A549 (cell line): ENCODE data around the gene EHD3. TPM values are rescaled to one million over a fixed set of nuclear protein-coding genes. Genes with fewer than 3 reads are reported as not detected.

Experiments
- ATAC-seq, 2 experiments: fragments of 200-7000 bp in 1 of 2; fragments of >200 bp in 1 of 2; cut with Nextera tagmentation in 1 of 2; cut with Tn5 transposase in 1 of 2; 3 replicates each; pipeline versions ENCODE4 v1.8.0 to v1.9.1; 2018 to 2020; ENCODE audit warnings: mild to moderate bottlenecking in 1 of 2, moderate library complexity in 1 of 2
- CTCF ChIA-PET: fragments of 300-600 bp; sonication (Branson Sonifier 250); formaldehyde crosslinking; extraction: SDS; loops from one replicate; lab custom pipeline; 2021; ENCODE audit warnings: antibody characterized with exemption, inconsistent platforms; lab: Yijun Ruan, JAX
- POLR2A ChIA-PET: fragments of 350-600 bp; formaldehyde crosslinking; extraction: SDS; loops from one replicate; lab custom pipeline; 2021; ENCODE audit warnings: antibody characterized with exemption, inconsistent platforms; lab: Yijun Ruan, JAX
- DNase-seq, 2 experiments: peaks; one replicate each; pipeline versions ENCODE4 v3.0.0 to v3.0.0-alpha.2; 2011 to 2016; ENCODE audit warnings: low read depth in 1 of 2, low spot score in 1 of 2
- FAIRE-seq: peaks from 2 replicates; lab custom pipeline; 2011; peaks lifted over from hg19 to GRCh38; lab: Jason Lieb, UNC
- H3K27ac ChIP-seq, 2 experiments: fragments of >200 bp; sonication (Bioruptor Twin); formaldehyde crosslinking; 3 replicates each; pipeline ENCODE4 v1.5.1; 2016 to 2017
- H3K4me1 ChIP-seq: fragments of >200 bp; sonication (Bioruptor Twin); formaldehyde crosslinking; 3 replicates; pipeline ENCODE4 v1.6.1; 2016
- H3K4me2 ChIP-seq: fragments of >200 bp; sonication (Bioruptor Twin); formaldehyde crosslinking; 3 replicates; pipeline ENCODE4 v1.6.1; 2016
- H3K4me3 ChIP-seq: fragments of >200 bp; sonication (Bioruptor Twin); formaldehyde crosslinking; 3 replicates; pipeline ENCODE4 v1.5.1; 2016
- H3K9me3 ChIP-seq: fragments of >200 bp; sonication (Bioruptor Twin); formaldehyde crosslinking; 3 replicates; pipeline ENCODE4 v1.6.1; 2016
- BHLHE40 ChIP-seq: IDR thresholded peaks from 2 replicates; pipeline ENCODE4 v1.6.1; 2012; ENCODE audit warnings: low read depth, low read length, inconsistent platforms
- CBX2 ChIP-seq: fragments of 200-600 bp; sonication (generic); IDR thresholded peaks from 2 replicates; pipeline ENCODE4 v1.6.1; 2016; ENCODE audit warnings: low read depth, mild to moderate bottlenecking, borderline replicate concordance
- CBX8 ChIP-seq: fragments of 200-600 bp; sonication (generic); IDR thresholded peaks from 2 replicates; pipeline ENCODE4 v1.6.1; 2016
- CHD4 ChIP-seq: fragments of 200-600 bp; sonication (generic); IDR thresholded peaks from 2 replicates; pipeline ENCODE4 v1.6.1; 2016; ENCODE audit warnings: antibody characterized with exemption, mild to moderate bottlenecking, borderline replicate concordance
- E2F6 ChIP-seq: IDR thresholded peaks from 2 replicates; pipeline ENCODE4 v1.6.1; 2012; ENCODE audit warnings: low read depth, borderline replicate concordance
- EHF ChIP-seq: fragments of 250-450 bp; sonication (Bioruptor Pico); IDR thresholded peaks from 2 replicates; pipeline ENCODE4 v1.5.0; 2020; ENCODE audit warnings: mild to moderate bottlenecking
- FOXS1 ChIP-seq: fragments of 250-450 bp; sonication (Bioruptor Pico); IDR thresholded peaks from 2 replicates; pipeline ENCODE4 v1.5.0; 2020; ENCODE audit warnings: mild to moderate bottlenecking, moderate library complexity
- HDAC2 ChIP-seq: fragments of 200-600 bp; sonication (generic); IDR thresholded peaks from 2 replicates; pipeline ENCODE4 v1.6.1; 2016
- HEYL ChIP-seq: fragments of 250-450 bp; sonication (Bioruptor Pico); IDR thresholded peaks from 2 replicates; pipeline ENCODE4 v1.8.0; 2021; ENCODE audit warnings: mild to moderate bottlenecking, moderate library complexity
- HOXB5 ChIP-seq: fragments of 250-450 bp; sonication (Bioruptor Pico); IDR thresholded peaks from 2 replicates; pipeline ENCODE4 v1.5.0; 2020; ENCODE audit warnings: mild to moderate bottlenecking, moderate library complexity
- KDM1A ChIP-seq: fragments of 200-600 bp; sonication (generic); IDR thresholded peaks from 2 replicates; pipeline ENCODE4 v1.6.1; 2016; ENCODE audit warnings: low read depth, mild to moderate bottlenecking
- MAFK ChIP-seq: fragments of 450-650 bp; IDR thresholded peaks from 2 replicates; pipeline ENCODE4 v1.6.1; 2014; ENCODE audit not compliant: partially characterized antibody
- MAZ ChIP-seq: fragments of 150-350 bp; IDR thresholded peaks from 2 replicates; pipeline ENCODE4 v1.6.1; 2014; ENCODE audit warnings: antibody characterized with exemption, low read depth, low read length, borderline replicate concordance
- NPAS2 ChIP-seq: fragments of 250-450 bp; sonication (Bioruptor Pico); IDR thresholded peaks from 2 replicates; pipeline ENCODE4 v1.8.0; 2022; ENCODE audit warnings: mild to moderate bottlenecking, moderate library complexity, borderline replicate concordance
- PBX3 ChIP-seq: IDR thresholded peaks from 2 replicates; pipeline ENCODE4 v1.6.1; 2012
- POLR2A ChIP-seq: IDR thresholded peaks from 2 replicates; pipeline ENCODE4 v1.6.1; 2012; ENCODE audit warnings: mild to moderate bottlenecking, low read length
- SMC3 ChIP-seq: fragments of >200 bp; sonication (Bioruptor Twin); formaldehyde crosslinking; IDR thresholded peaks from 3 replicates; pipeline ENCODE4 v1.6.1; 2018; ENCODE audit warnings: inconsistent platforms
- TFCP2L1 ChIP-seq: fragments of 250-450 bp; sonication (Bioruptor Pico); IDR thresholded peaks from 2 replicates; pipeline ENCODE4 v1.5.0; 2021; ENCODE audit warnings: mild to moderate bottlenecking
- ZC3H11A ChIP-seq: fragments of 450-650 bp; IDR thresholded peaks from 2 replicates; pipeline ENCODE4 v1.6.1; 2014; ENCODE audit warnings: antibody characterized with exemption, mild to moderate bottlenecking
- ZNF302 ChIP-seq: fragments of 250-450 bp; sonication (Bioruptor Pico); IDR thresholded peaks from 2 replicates; pipeline ENCODE4 v1.9.0; 2021; ENCODE audit warnings: inconsistent platforms, mild to moderate bottlenecking, moderate library complexity
- WGBS: methylation state at CpG from one replicate; pipeline ENCODE4 v1.1.6; 2017; ENCODE audit errors: missing lambda C conversion rate; 5-methylcytosine and 5-hydroxymethylcytosine counted together
- polyA plus RNA-seq, 4 experiments: library from polyadenylated mRNA; depleted of rRNA in 3 of 4; stranded (reverse); fragments of >200 nt; fragmentation: RNase III in 1 of 4; extraction: RNeasy Plus Mini Kit Qiagen cat#74134 plus additional on column Dnase treatment in 1 of 4; gene quantifications; 2 replicates in 3 of 4; 3 replicates in 1 of 4; pipeline ENCODE4 v1.2.3, GENCODE V29; 2011 to 2017
- TF ChIP-seq, protein P1 (sequence below): fragments of >200 bp; sonication (Bioruptor Twin); formaldehyde crosslinking; IDR thresholded peaks from 3 replicates; pipeline ENCODE4 v1.6.1; 2016

EHD3 gene
- polyA plus RNA-seq, 2 of the 4 experiments (the other 2 are of a cell fraction) = 8.7 to 10.6 TPM

DNA sequence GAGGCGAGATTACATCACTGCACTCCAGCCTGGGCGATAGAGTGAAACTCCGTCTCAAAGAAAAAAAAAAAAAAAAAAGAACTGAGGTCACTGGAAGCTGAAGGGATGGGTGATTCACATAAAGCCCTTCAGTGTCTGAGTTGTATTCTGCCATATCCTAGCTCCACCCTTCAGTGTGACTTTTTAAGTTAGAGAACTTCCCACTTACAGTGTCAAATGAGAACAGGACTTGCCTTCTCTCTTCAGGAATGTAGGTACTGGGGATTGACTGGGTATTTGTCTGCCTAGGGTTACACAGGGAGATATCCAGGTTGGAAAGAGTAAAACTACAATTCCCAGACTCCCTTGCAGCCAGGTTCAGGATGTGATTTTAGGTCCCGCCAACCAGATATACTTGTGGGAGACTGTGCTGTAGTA lies 37.9 kb downstream of the EHD3 start:
- Histone ChIP-seq H3K9me3 (no peaks in the 10 kb centered on the region), H3K27ac (no peak overlapping the region), H3K4me2 (no peak overlapping the region), H3K4me3 (no peak overlapping the region), H3K4me1 (no peaks in the 10 kb centered on the region)
- ATAC-seq = no peak; a peak in 2 of 6 replicates
- TF ChIP-seq MAZ (no peak), BHLHE40 (no peak), ZC3H11A (no peak), HEYL (CRISPR knock-in tag) (no peak), HOXB5 (CRISPR knock-in tag) (no peak), POLR2A (no peak), EHF (CRISPR knock-in tag) (no peak)
- ChIA-PET CTCF (interaction anchor here (0.6 to 0.7 kb wide), 2 partner anchors 17 to 485 kb away, joined by 4 to 6 read pairs; no protein-coding TSS in a partner anchor), POLR2A (interaction anchor here (0.6 kb wide), 1 partner anchor 581 kb away, joined by 3 read pairs; no protein-coding TSS in a partner anchor)
- WGBS = 66% methylated on average over 4 of the region's 4 CpGs
- FAIRE-seq = no peak
- no peak for DNase-seq

DNA sequence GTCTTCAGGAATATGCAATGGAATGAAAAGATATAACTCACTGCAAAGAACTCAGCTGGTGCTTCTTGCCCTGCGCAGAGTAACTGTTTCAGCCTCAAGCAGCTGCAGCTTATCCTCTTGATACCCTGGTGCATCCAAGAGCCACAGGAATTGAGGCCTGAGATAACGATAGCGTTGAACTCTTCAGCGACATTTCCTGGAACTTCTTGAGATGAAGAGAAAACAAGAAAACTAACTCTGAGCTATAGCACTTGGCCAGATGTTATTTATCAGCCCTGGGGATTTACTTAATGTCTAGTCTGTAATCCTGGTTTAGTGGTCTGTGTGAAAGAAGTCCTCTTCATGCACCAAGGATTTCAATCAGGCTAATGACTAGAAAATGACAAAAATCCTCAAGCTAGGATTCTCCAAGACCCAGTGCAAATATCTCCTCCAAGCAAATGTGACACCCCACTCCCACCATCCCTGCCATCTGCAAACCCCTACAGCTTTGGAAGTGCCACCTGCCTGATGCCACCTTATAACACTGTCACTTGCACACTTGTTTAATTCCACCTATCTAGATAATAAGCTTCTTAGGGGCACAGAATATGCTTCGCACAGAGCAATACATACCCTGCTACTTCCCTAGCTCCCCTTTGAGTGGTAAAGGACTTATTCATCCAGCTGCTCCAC lies 40.6 kb downstream of the EHD3 start:
- H3K9me3 ChIP-seq = no peaks in the 10 kb centered on the region
- 59% methylated on average over 5 of the region's 5 CpGs for WGBS
- ATAC-seq (no peak), DNase-seq (no peak), FAIRE-seq (no peak)
- H3K4me2 ChIP-seq = no peak overlapping the region
- CTCF ChIA-PET = interaction anchor here (1.1 to 1.6 kb wide), 6 partner anchors 10 to 249 kb away, joined by 3 to 4 read pairs (median 3); no protein-coding TSS in a partner anchor
- H3K4me3 ChIP-seq = no peak overlapping the region
- no peak for TF ChIP-seq TFCP2L1
- no peak for TF ChIP-seq POLR2A
- TF ChIP-seq ZC3H11A = no peak
- no peak for TF ChIP-seq ZNF302 (CRISPR knock-in tag)
- no peak for TF ChIP-seq E2F6
- TF ChIP-seq PBX3 = no peak
- TF ChIP-seq, all 56 proteins: peak for 0
- H3K27ac ChIP-seq = no peak overlapping the region
- POLR2A ChIA-PET = no interaction called here
- no peaks in the 10 kb centered on the region for H3K4me1 ChIP-seq

GRCh38 chr2:31275976-31276375 lies 42.0 kb downstream of the EHD3 start:
- CTCF ChIA-PET = interaction anchor here (1.2 kb wide), 1 partner anchor 18 kb away, joined by 3 read pairs; no protein-coding TSS in a partner anchor
- WGBS = 68% methylated on average over 5 of the region's 5 CpGs
- Histone ChIP-seq H3K27ac (no peak overlapping the region), H3K4me1 (no peaks in the 10 kb centered on the region), H3K9me3 (no peaks in the 10 kb centered on the region), H3K4me2 (no peak overlapping the region), H3K4me3 (no peak overlapping the region)
- no peak for DNase-seq
- FAIRE-seq = no peak
- POLR2A ChIA-PET = no interaction called here
- TF ChIP-seq NPAS2 (CRISPR knock-in tag) = no peak
- ATAC-seq = no peak

GRCh38 chr2:31277621-31278020 lies 43.7 kb downstream of the EHD3 start:
- DNase-seq (no peak), FAIRE-seq (no peak), ATAC-seq (no peak)
- H3K4me1 ChIP-seq = no peaks in the 10 kb centered on the region
- H3K27ac ChIP-seq = no peak overlapping the region
- no peak for TF ChIP-seq HDAC2
- TF ChIP-seq CHD4 = no peak
- TF ChIP-seq, protein P1, sequence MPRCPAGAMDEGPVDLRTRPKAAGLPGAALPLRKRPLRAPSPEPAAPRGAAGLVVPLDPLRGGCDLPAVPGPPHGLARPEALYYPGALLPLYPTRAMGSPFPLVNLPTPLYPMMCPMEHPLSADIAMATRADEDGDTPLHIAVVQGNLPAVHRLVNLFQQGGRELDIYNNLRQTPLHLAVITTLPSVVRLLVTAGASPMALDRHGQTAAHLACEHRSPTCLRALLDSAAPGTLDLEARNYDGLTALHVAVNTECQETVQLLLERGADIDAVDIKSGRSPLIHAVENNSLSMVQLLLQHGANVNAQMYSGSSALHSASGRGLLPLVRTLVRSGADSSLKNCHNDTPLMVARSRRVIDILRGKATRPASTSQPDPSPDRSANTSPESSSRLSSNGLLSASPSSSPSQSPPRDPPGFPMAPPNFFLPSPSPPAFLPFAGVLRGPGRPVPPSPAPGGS = no peak
- no peak for TF ChIP-seq SMC3
- TF ChIP-seq NPAS2 (CRISPR knock-in tag) = no peak
- no peak for TF ChIP-seq FOXS1 (CRISPR knock-in tag)
- TF ChIP-seq MAFK = no peak
- no peak for TF ChIP-seq ZC3H11A
- TF ChIP-seq CBX2 = no peak
- no peak for TF ChIP-seq HEYL (CRISPR knock-in tag)
- no peak for TF ChIP-seq CBX8
- TF ChIP-seq KDM1A = no peak
- H3K4me3 ChIP-seq = no peak overlapping the region
- POLR2A ChIA-PET = no interaction called here
- no peak overlapping the region for H3K4me2 ChIP-seq
- no peaks in the 10 kb centered on the region for H3K9me3 ChIP-seq
- 32% methylated on average over 4 of the region's 4 CpGs for WGBS
- CTCF ChIA-PET = interaction anchor here (0.6 to 1.5 kb wide), 4 partner anchors 44 to 183 kb away, joined by 3 to 4 read pairs (median 4); partner anchors contain the start of gene EHD3
